A549 (cell line): Measurements from ENCODE around the gene MAP1LC3B2. TPM values are rescaled to one million over a fixed set of nuclear protein-coding genes. Genes with fewer than 3 reads are reported as not detected.

Source experiments
- ATAC-seq, 2 experiments: fragments of 200-7000 bp in 1 of 2; fragments of >200 bp in 1 of 2; cut with Nextera tagmentation in 1 of 2; cut with Tn5 transposase in 1 of 2; 3 replicates each; pipeline versions ENCODE4 v1.8.0 to v1.9.1; 2018 to 2020; ENCODE audit warnings: mild to moderate bottlenecking in 1 of 2, moderate library complexity in 1 of 2
- CTCF ChIA-PET: fragments of 300-600 bp; sonication (Branson Sonifier 250); formaldehyde crosslinking; extraction: SDS; loops from one replicate; lab custom pipeline; 2021; ENCODE audit warnings: antibody characterized with exemption, inconsistent platforms; lab: Yijun Ruan, JAX
- POLR2A ChIA-PET: fragments of 350-600 bp; formaldehyde crosslinking; extraction: SDS; loops from one replicate; lab custom pipeline; 2021; ENCODE audit warnings: antibody characterized with exemption, inconsistent platforms; lab: Yijun Ruan, JAX
- DNase-seq, 2 experiments: peaks; one replicate each; pipeline versions ENCODE4 v3.0.0 to v3.0.0-alpha.2; 2011 to 2016; ENCODE audit warnings: low read depth in 1 of 2, low spot score in 1 of 2
- FAIRE-seq: peaks from 2 replicates; lab custom pipeline; 2011; peaks lifted over from hg19 to GRCh38; lab: Jason Lieb, UNC
- H3K27ac ChIP-seq, 2 experiments: fragments of >200 bp; sonication (Bioruptor Twin); formaldehyde crosslinking; 3 replicates each; pipeline ENCODE4 v1.5.1; 2016 to 2017
- H3K4me1 ChIP-seq: fragments of >200 bp; sonication (Bioruptor Twin); formaldehyde crosslinking; 3 replicates; pipeline ENCODE4 v1.6.1; 2016
- H3K4me2 ChIP-seq: fragments of >200 bp; sonication (Bioruptor Twin); formaldehyde crosslinking; 3 replicates; pipeline ENCODE4 v1.6.1; 2016
- H3K4me3 ChIP-seq: fragments of >200 bp; sonication (Bioruptor Twin); formaldehyde crosslinking; 3 replicates; pipeline ENCODE4 v1.5.1; 2016
- H3K9me3 ChIP-seq: fragments of >200 bp; sonication (Bioruptor Twin); formaldehyde crosslinking; 3 replicates; pipeline ENCODE4 v1.6.1; 2016
- ESRRA ChIP-seq: fragments of 150-350 bp; IDR thresholded peaks from 2 replicates; pipeline ENCODE4 v1.6.1; 2014; ENCODE audit warnings: mild to moderate bottlenecking, low read length, borderline replicate concordance
- FOSL2 ChIP-seq, 2 experiments: fragments of 450-650 bp in 1 of 2; fragments of >200 bp in 1 of 2; sonication (Bioruptor Twin) in 1 of 2; formaldehyde crosslinking; IDR thresholded peaks; 2 replicates each; pipeline versions ENCODE4 v1.5.0 to v1.6.1; 2016 to 2020; ENCODE audit warnings: mild to moderate bottlenecking in 1 of 2, moderate library complexity in 1 of 2
- HES2 ChIP-seq: fragments of >200 bp; sonication (Bioruptor Twin); formaldehyde crosslinking; IDR thresholded peaks from 2 replicates; pipeline ENCODE4 v1.6.1; 2016
- HEYL ChIP-seq: fragments of 250-450 bp; sonication (Bioruptor Pico); IDR thresholded peaks from 2 replicates; pipeline ENCODE4 v1.8.0; 2021; ENCODE audit warnings: mild to moderate bottlenecking, moderate library complexity
- KDM1A ChIP-seq: fragments of 200-600 bp; sonication (generic); IDR thresholded peaks from 2 replicates; pipeline ENCODE4 v1.6.1; 2016; ENCODE audit warnings: low read depth, mild to moderate bottlenecking
- MAZ ChIP-seq: fragments of 150-350 bp; IDR thresholded peaks from 2 replicates; pipeline ENCODE4 v1.6.1; 2014; ENCODE audit warnings: antibody characterized with exemption, low read depth, low read length, borderline replicate concordance
- PBX3 ChIP-seq: IDR thresholded peaks from 2 replicates; pipeline ENCODE4 v1.6.1; 2012
- PHF8 ChIP-seq: fragments of 200-600 bp; sonication (generic); IDR thresholded peaks from 2 replicates; pipeline ENCODE4 v1.6.1; 2016; ENCODE audit warnings: low read depth, mild to moderate bottlenecking, antibody characterized with exemption, moderate library complexity, borderline replicate concordance
- POLR2AphosphoS2 ChIP-seq: conservative IDR thresholded peaks from 2 replicates; pipeline ENCODE4 v1.6.1; 2012; ENCODE audit warnings: low read length, improper control_type of control experiment, inconsistent platforms
- RAD21 ChIP-seq, 2 experiments: fragments of >200 bp in 1 of 2; sonication (Bioruptor Twin) in 1 of 2; formaldehyde crosslinking in 1 of 2; IDR thresholded peaks in 1 of 2; conservative IDR thresholded peaks in 1 of 2; 2 replicates in 1 of 2; 3 replicates in 1 of 2; pipeline ENCODE4 v1.6.1; 2012 to 2018; ENCODE audit warnings: inconsistent platforms in 1 of 2
- RARB ChIP-seq: fragments of 250-450 bp; sonication (Bioruptor Pico); IDR thresholded peaks from 2 replicates; pipeline ENCODE4 v1.8.0; 2021; ENCODE audit warnings: mild to moderate bottlenecking, moderate library complexity
- RNF2 ChIP-seq: fragments of 200-600 bp; sonication (generic); IDR thresholded peaks from 2 replicates; pipeline ENCODE4 v1.6.1; 2016; ENCODE audit warnings: low read depth, mild to moderate bottlenecking, antibody characterized with exemption, moderate library complexity, borderline replicate concordance
- SMC3 ChIP-seq: fragments of >200 bp; sonication (Bioruptor Twin); formaldehyde crosslinking; IDR thresholded peaks from 3 replicates; pipeline ENCODE4 v1.6.1; 2018; ENCODE audit warnings: inconsistent platforms
- SREBF2 ChIP-seq: fragments of 450-650 bp; IDR thresholded peaks from 2 replicates; pipeline ENCODE4 v1.6.1; 2014; ENCODE audit warnings: mild to moderate bottlenecking, moderate library complexity
- ZC3H11A ChIP-seq: fragments of 450-650 bp; IDR thresholded peaks from 2 replicates; pipeline ENCODE4 v1.6.1; 2014; ENCODE audit warnings: antibody characterized with exemption, mild to moderate bottlenecking
- ZSCAN20 ChIP-seq: fragments of 250-450 bp; sonication (Bioruptor Pico); IDR thresholded peaks from 2 replicates; pipeline ENCODE4 v1.8.0; 2022; ENCODE audit warnings: mild to moderate bottlenecking, moderate library complexity
- WGBS: methylation state at CpG from one replicate; pipeline ENCODE4 v1.1.6; 2017; ENCODE audit errors: missing lambda C conversion rate; 5-methylcytosine and 5-hydroxymethylcytosine counted together
- polyA plus RNA-seq, 4 experiments: library from polyadenylated mRNA; depleted of rRNA in 3 of 4; stranded (reverse); fragments of >200 nt; fragmentation: RNase III in 1 of 4; extraction: RNeasy Plus Mini Kit Qiagen cat#74134 plus additional on column Dnase treatment in 1 of 4; gene quantifications; 2 replicates in 3 of 4; 3 replicates in 1 of 4; pipeline ENCODE4 v1.2.3, GENCODE V29; 2011 to 2017
- TF ChIP-seq, protein P1 (sequence below): IDR thresholded peaks from 2 replicates; pipeline ENCODE4 v1.6.1; 2012
- TF ChIP-seq, protein P2 (sequence below): fragments of >200 bp; sonication (Bioruptor Twin); formaldehyde crosslinking; IDR thresholded peaks from 3 replicates; pipeline ENCODE4 v1.5.1; 2016
- TF ChIP-seq, protein P3 (sequence below): fragments of 200-600 bp; sonication (generic); IDR thresholded peaks from 2 replicates; pipeline ENCODE4 v1.6.1; 2016; ENCODE audit warnings: antibody characterized with exemption, mild to moderate bottlenecking, moderate library complexity

Gene MAP1LC3B2
- polyA plus RNA-seq, 2 of the 4 experiments (the other 2 are of a cell fraction), result 2.1 to 2.8 TPM

- H3K4me1 ChIP-seq, result peaks cover 38% of the 10 kb centered on the region
- peak; percentile 79 to 83 for DNase-seq
- peak; percentile 63 to 87; a peak in 5 of 6 replicates for ATAC-seq
- ChIA-PET CTCF (interaction anchor here (0.6 to 2.6 kb wide), 49 partner anchors 9 to 616 kb away, joined by 3 to 19 read pairs (median 4); no protein-coding TSS in a partner anchor), POLR2A (interaction anchor here (0.6 kb wide), 1 partner anchor 90 kb away, joined by 4 read pairs; no protein-coding TSS in a partner anchor)
- H3K27ac ChIP-seq, result peak overlapping the region; percentile 37 to 76
- peak overlapping the region; percentile 48 for H3K4me2 ChIP-seq
- TF ChIP-seq ZSCAN20 (CRISPR knock-in tag), result no peak
- no peak for TF ChIP-seq MAZ
- TF ChIP-seq, protein P1, sequence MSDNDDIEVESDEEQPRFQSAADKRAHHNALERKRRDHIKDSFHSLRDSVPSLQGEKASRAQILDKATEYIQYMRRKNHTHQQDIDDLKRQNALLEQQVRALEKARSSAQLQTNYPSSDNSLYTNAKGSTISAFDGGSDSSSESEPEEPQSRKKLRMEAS, result 0 out of 2 replicates have a peak, but pooled peaks have one; percentile 20
- TF ChIP-seq RNF2, result no peak
- TF ChIP-seq SMC3, result peak; percentile 93
- TF ChIP-seq RAD21 (conservative IDR thresholded peaks at IDR 0.05 in 1 of 2, IDR thresholded peaks at IDR 0.05 in 1 of 2), result peak; percentile 73 to 93
- TF ChIP-seq, protein P2, sequence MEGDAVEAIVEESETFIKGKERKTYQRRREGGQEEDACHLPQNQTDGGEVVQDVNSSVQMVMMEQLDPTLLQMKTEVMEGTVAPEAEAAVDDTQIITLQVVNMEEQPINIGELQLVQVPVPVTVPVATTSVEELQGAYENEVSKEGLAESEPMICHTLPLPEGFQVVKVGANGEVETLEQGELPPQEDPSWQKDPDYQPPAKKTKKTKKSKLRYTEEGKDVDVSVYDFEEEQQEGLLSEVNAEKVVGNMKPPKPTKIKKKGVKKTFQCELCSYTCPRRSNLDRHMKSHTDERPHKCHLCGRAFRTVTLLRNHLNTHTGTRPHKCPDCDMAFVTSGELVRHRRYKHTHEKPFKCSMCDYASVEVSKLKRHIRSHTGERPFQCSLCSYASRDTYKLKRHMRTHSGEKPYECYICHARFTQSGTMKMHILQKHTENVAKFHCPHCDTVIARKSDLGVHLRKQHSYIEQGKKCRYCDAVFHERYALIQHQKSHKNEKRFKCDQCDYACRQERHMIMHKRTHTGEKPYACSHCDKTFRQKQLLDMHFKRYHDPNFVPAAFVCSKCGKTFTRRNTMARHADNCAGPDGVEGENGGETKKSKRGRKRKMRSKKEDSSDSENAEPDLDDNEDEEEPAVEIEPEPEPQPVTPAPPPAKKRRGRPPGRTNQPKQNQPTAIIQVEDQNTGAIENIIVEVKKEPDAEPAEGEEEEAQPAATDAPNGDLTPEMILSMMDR, result peak; percentile 69
- TF ChIP-seq FOSL2 (IDR thresholded peaks at IDR 0.05), result no peak
- TF ChIP-seq FOSL2 (CRISPR knock-in tag; IDR thresholded peaks at IDR 0.05), result 0 out of 2 replicates have a peak, but pooled peaks have one; percentile 5
- no peak for TF ChIP-seq KDM1A
- no peak for FAIRE-seq
- no peak overlapping the region for H3K4me3 ChIP-seq
- WGBS, result 57% methylated on average over 23 of the region's 30 CpGs
- H3K9me3 ChIP-seq, result no peaks in the 10 kb centered on the region
These were observed 40.3 kb downstream of the MAP1LC3B2 start for GRCh38 chr12:116599285-116600136.

DNA sequence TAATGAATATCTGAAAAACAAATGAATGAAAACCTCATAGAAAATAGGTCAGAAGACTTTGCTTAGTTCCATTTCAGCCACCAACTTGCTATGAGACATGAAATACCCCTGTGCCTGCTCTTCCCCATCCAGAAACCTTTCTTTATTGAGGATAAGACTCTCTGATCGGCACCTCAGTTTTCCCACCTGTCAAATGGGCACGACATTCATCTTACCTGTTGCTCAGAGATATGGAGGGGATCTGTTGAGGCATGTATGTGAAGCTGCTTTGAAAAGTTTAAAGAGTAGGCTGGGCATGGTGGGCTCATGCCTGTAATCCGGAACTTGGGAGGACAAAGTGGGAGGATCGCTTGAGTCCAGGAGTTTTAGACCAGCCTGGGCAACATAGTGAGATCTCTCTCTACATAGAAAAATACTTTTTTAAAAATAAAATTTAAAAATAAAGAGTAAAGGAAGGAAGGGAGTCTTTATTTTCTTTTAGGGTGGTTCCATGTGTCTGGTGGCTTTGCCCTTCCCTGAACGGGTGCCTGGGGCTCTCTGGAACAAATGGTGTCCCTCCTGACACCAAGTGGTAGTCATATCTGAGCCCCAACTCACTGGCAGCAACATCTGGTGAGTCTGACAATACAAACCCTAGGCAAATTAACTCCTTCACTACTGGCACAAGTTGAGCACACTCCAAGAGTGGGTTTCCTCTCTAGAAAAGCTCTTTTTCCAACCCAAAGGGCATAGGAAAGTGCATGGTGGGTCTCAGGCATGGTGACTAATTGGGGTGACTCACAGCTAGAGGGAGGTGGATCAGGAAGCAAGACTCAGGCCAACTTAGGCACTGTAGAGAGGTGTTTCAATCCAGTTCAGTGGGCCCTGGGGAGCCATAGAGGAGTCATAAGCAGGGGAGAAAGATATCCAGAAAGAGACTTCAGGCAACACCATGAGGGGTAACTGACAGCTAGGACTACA is 42.1 kb downstream of the MAP1LC3B2 start:
- ATAC-seq, result 0 out of 6 replicates have a peak, but pooled peaks of 1 of the 2 experiments have one; percentile 7
- CTCF ChIA-PET, result interaction anchor here (0.6 to 2.6 kb wide), 21 partner anchors 8 to 598 kb away, joined by 3 to 10 read pairs (median 4); no protein-coding TSS in a partner anchor

More for the DNA sequence above, 42.1 kb downstream of the MAP1LC3B2 start:
- DNase-seq (no peak), FAIRE-seq (no peak)
- Histone ChIP-seq H3K4me1 (peaks cover 38% of the 10 kb centered on the region), H3K27ac (peak overlapping the region in 1 of 2 experiments; percentile 62; a peak in 3 of 6 replicates), H3K4me3 (no peak overlapping the region), H3K4me2 (0 out of 3 replicates have a peak overlapping the region, but pooled peaks have one; percentile 3), H3K9me3 (no peaks in the 10 kb centered on the region)
- 77% methylated on average over 5 of the region's 5 CpGs for WGBS
- TF ChIP-seq FOSL2 (IDR thresholded peaks at IDR 0.05) (no peak), FOSL2 (CRISPR knock-in tag; IDR thresholded peaks at IDR 0.05) (no peak), PBX3 (no peak), HEYL (0 out of 2 replicates have a peak, but pooled peaks have one; percentile 35), PHF8 (no peak), KDM1A (peak; percentile 92), RARB (CRISPR knock-in tag) (no peak), POLR2AphosphoS2 (no peak), ZC3H11A (no peak), HES2 (no peak), SREBF2 (no peak), ESRRA (no peak)
- TF ChIP-seq, protein P3, sequence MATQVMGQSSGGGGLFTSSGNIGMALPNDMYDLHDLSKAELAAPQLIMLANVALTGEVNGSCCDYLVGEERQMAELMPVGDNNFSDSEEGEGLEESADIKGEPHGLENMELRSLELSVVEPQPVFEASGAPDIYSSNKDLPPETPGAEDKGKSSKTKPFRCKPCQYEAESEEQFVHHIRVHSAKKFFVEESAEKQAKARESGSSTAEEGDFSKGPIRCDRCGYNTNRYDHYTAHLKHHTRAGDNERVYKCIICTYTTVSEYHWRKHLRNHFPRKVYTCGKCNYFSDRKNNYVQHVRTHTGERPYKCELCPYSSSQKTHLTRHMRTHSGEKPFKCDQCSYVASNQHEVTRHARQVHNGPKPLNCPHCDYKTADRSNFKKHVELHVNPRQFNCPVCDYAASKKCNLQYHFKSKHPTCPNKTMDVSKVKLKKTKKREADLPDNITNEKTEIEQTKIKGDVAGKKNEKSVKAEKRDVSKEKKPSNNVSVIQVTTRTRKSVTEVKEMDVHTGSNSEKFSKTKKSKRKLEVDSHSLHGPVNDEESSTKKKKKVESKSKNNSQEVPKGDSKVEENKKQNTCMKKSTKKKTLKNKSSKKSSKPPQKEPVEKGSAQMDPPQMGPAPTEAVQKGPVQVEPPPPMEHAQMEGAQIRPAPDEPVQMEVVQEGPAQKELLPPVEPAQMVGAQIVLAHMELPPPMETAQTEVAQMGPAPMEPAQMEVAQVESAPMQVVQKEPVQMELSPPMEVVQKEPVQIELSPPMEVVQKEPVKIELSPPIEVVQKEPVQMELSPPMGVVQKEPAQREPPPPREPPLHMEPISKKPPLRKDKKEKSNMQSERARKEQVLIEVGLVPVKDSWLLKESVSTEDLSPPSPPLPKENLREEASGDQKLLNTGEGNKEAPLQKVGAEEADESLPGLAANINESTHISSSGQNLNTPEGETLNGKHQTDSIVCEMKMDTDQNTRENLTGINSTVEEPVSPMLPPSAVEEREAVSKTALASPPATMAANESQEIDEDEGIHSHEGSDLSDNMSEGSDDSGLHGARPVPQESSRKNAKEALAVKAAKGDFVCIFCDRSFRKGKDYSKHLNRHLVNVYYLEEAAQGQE, result no peak
- POLR2A ChIA-PET, result no interaction called here
